IPS-18a (cell line): ENCODE measurements around the gene HMCN1.

ENCODE experiments used
- H3K27ac ChIP-seq: one replicate; pipeline ENCODE4 v1.5.1; 2013; ENCODE audit warnings: low read length
- H3K27me3 ChIP-seq: one replicate; pipeline ENCODE4 v1.6.1; 2013; ENCODE audit warnings: mild to moderate bottlenecking, low read length; ENCODE audit not compliant: control insufficient read depth, insufficient read depth
- H3K36me3 ChIP-seq: one replicate; pipeline ENCODE4 v1.6.1; 2013; ENCODE audit warnings: low read depth, low read length; ENCODE audit not compliant: control insufficient read depth
- H3K4me1 ChIP-seq: one replicate; pipeline ENCODE4 v1.6.1; 2013; ENCODE audit warnings: low read depth, low read length; ENCODE audit not compliant: control insufficient read depth
- H3K4me3 ChIP-seq: one replicate; pipeline ENCODE4 v1.5.1; 2013; ENCODE audit warnings: low read length
- H3K9ac ChIP-seq: one replicate; pipeline ENCODE4 v1.6.1; 2013; ENCODE audit warnings: mild to moderate bottlenecking, low read length, moderate library complexity
- H3K9me3 ChIP-seq: one replicate; pipeline ENCODE4 v1.6.1; 2013; ENCODE audit warnings: low read depth, low read length; ENCODE audit not compliant: control insufficient read depth

HMCN1 gene

GRCh38 chr1:185719021-185719420 lies 15.2 kb upstream of the HMCN1 start:
- Histone ChIP-seq H3K4me1 (no peaks in the 10 kb centered on the region), H3K27me3 (no peaks in the 10 kb centered on the region), H3K4me3 (no peak overlapping the region), H3K9me3 (no peaks in the 10 kb centered on the region), H3K27ac (no peak overlapping the region), H3K9ac (no peak overlapping the region), H3K36me3 (no peaks in the 10 kb centered on the region)

- no peak overlapping the region for H3K4me3 ChIP-seq
- H3K36me3 ChIP-seq = no peaks in the 10 kb centered on the region
- H3K9me3 ChIP-seq = no peaks in the 10 kb centered on the region
- no peak overlapping the region for H3K27ac ChIP-seq
- H3K4me1 ChIP-seq = no peaks in the 10 kb centered on the region
- H3K9ac ChIP-seq = no peak overlapping the region
- H3K27me3 ChIP-seq = no peaks in the 10 kb centered on the region
These were observed 13.4 kb upstream of the HMCN1 start for GRCh38 chr1:185720633-185721272.

- Histone ChIP-seq H3K4me1 (no peaks in the 10 kb centered on the region), H3K27ac (no peak overlapping the region), H3K9ac (no peak overlapping the region), H3K36me3 (no peaks in the 10 kb centered on the region), H3K9me3 (no peaks in the 10 kb centered on the region), H3K27me3 (no peaks in the 10 kb centered on the region), H3K4me3 (no peak overlapping the region)
These were observed 12.6 kb upstream of the HMCN1 start for GRCh38 chr1:185721553-185721952.

- Histone ChIP-seq H3K9me3 (no peaks in the 10 kb centered on the region), H3K4me3 (no peak overlapping the region), H3K36me3 (no peaks in the 10 kb centered on the region), H3K27me3 (no peaks in the 10 kb centered on the region), H3K4me1 (no peaks in the 10 kb centered on the region), H3K27ac (no peak overlapping the region), H3K9ac (no peak overlapping the region)
These were observed 12.1 kb upstream of the HMCN1 start for GRCh38 chr1:185722098-185722497.

GRCh38 chr1:185727726-185728125 lies 6.5 kb upstream of the HMCN1 start:
- no peaks in the 10 kb centered on the region for H3K36me3 ChIP-seq
- no peak overlapping the region for H3K27ac ChIP-seq
- no peaks in the 10 kb centered on the region for H3K9me3 ChIP-seq

GRCh38 chr1:185731446-185731845 lies 2.7 kb upstream of the HMCN1 start:
- Histone ChIP-seq H3K36me3 (no peaks in the 10 kb centered on the region), H3K9me3 (no peaks in the 10 kb centered on the region), H3K4me3 (no peak overlapping the region), H3K9ac (no peak overlapping the region), H3K27me3 (peaks cover 27% of the 10 kb centered on the region), H3K4me1 (peaks cover 15% of the 10 kb centered on the region), H3K27ac (no peak overlapping the region)

More at GRCh38 chr1:185727726-185728125, 6.5 kb upstream of the HMCN1 start:
- H3K9ac ChIP-seq = no peak overlapping the region
- H3K27me3 ChIP-seq = peaks cover 4% of the 10 kb centered on the region
- no peak overlapping the region for H3K4me3 ChIP-seq
- H3K4me1 ChIP-seq = no peaks in the 10 kb centered on the region

- H3K9ac ChIP-seq = no peak overlapping the region
- H3K27me3 ChIP-seq = peaks cover 27% of the 10 kb centered on the region
- H3K27ac ChIP-seq = no peak overlapping the region
- H3K9me3 ChIP-seq = no peaks in the 10 kb centered on the region
- peaks cover 15% of the 10 kb centered on the region for H3K4me1 ChIP-seq
- peak overlapping the region; percentile 86 for H3K4me3 ChIP-seq
- H3K36me3 ChIP-seq = no peaks in the 10 kb centered on the region
These were observed 1.2 kb upstream of the HMCN1 start for GRCh38 chr1:185732951-185733350.

- Histone ChIP-seq H3K4me3 (peak overlapping the region; percentile 86), H3K4me1 (peaks cover 15% of the 10 kb centered on the region), H3K27ac (no peak overlapping the region), H3K27me3 (peaks cover 27% of the 10 kb centered on the region), H3K9ac (peak overlapping the region; percentile 43), H3K36me3 (no peaks in the 10 kb centered on the region), H3K9me3 (no peaks in the 10 kb centered on the region)
These were observed 924 bp downstream of the HMCN1 start for GRCh38 chr1:185734929-185735700.

- Histone ChIP-seq H3K27ac (no peak overlapping the region), H3K9me3 (no peaks in the 10 kb centered on the region), H3K4me3 (peak overlapping the region; percentile 86), H3K4me1 (peaks cover 15% of the 10 kb centered on the region), H3K36me3 (no peaks in the 10 kb centered on the region), H3K9ac (no peak overlapping the region), H3K27me3 (peaks cover 27% of the 10 kb centered on the region)
These were observed 1.5 kb downstream of the HMCN1 start for GRCh38 chr1:185735701-185736064.

- Histone ChIP-seq H3K27me3 (peaks cover 11% of the 10 kb centered on the region), H3K4me3 (no peak overlapping the region), H3K9ac (no peak overlapping the region), H3K9me3 (no peaks in the 10 kb centered on the region), H3K36me3 (no peaks in the 10 kb centered on the region), H3K4me1 (peaks cover 10% of the 10 kb centered on the region), H3K27ac (no peak overlapping the region)
These were observed 5.8 kb downstream of the HMCN1 start for GRCh38 chr1:185739967-185740366.

- H3K9ac ChIP-seq = no peak overlapping the region
- no peaks in the 10 kb centered on the region for H3K36me3 ChIP-seq
- no peaks in the 10 kb centered on the region for H3K9me3 ChIP-seq
- no peak overlapping the region for H3K27ac ChIP-seq
- no peaks in the 10 kb centered on the region for H3K27me3 ChIP-seq
- no peak overlapping the region for H3K4me3 ChIP-seq
- no peaks in the 10 kb centered on the region for H3K4me1 ChIP-seq
These were observed 7.4 kb downstream of the HMCN1 start for GRCh38 chr1:185741551-185741950.

GRCh38 chr1:185742403-185742802 lies 8.2 kb downstream of the HMCN1 start:
- Histone ChIP-seq H3K27me3 (no peaks in the 10 kb centered on the region), H3K4me1 (no peaks in the 10 kb centered on the region), H3K36me3 (no peaks in the 10 kb centered on the region), H3K9ac (no peak overlapping the region), H3K9me3 (no peaks in the 10 kb centered on the region), H3K4me3 (no peak overlapping the region), H3K27ac (no peak overlapping the region)
